ENCODE results near the gene HLA-DMA. TPM values are rescaled to one million over a fixed set of nuclear protein-coding genes. Genes with fewer than 3 reads are reported as not detected.

Gene HLA-DMA
- total and polyA plus RNA-seq, 2 of the 13 experiments (the other 11 are each of a cell fraction or from before 2014, with no cell fraction given), result 0.70 to 0.71 TPM

GRCh38 chr6:32952817-32953739 is at the start of gene HLA-DMA (continued):
- TF ChIP-seq ATF6 (CRISPR knock-in tag; conservative IDR thresholded peaks at IDR 0.05) (no peak), HMGXB4 (CRISPR knock-in tag; IDR thresholded peaks at IDR 0.05; ENCODE audit: borderline replicate concordance in 1 of 2, low read depth in 1 of 2) (peak in 1 of 2 experiments; percentile 55; a peak in 2 of 4 replicates), THAP9 (CRISPR knock-in tag; IDR thresholded peaks at IDR 0.05; ENCODE audit: borderline replicate concordance) (0 out of 2 replicates have a peak, but pooled peaks have one; percentile 45), RFXAP (CRISPR knock-in tag; IDR thresholded peaks at IDR 0.05; ENCODE audit: borderline replicate concordance) (peak; percentile 100), ZNF292 (CRISPR knock-in tag; IDR thresholded peaks at IDR 0.05; ENCODE audit: borderline replicate concordance, low read depth) (no peak), ATF1 (CRISPR knock-in tag; IDR thresholded peaks at IDR 0.05) (peak; percentile 91), NFYB (CRISPR knock-in tag; IDR thresholded peaks at IDR 0.05) (peak; percentile 79), HNRNPL (IDR thresholded peaks at IDR 0.05; ENCODE audit: low read depth, low read length) (no peak), ZNF431 (CRISPR knock-in tag; IDR thresholded peaks at IDR 0.05; ENCODE audit: borderline replicate concordance, low read depth) (no peak), TFAP4 (IDR thresholded peaks at IDR 0.05; ENCODE audit: borderline replicate concordance, low read depth) (peak; percentile 92), FOXK1 (CRISPR knock-in tag; IDR thresholded peaks at IDR 0.05; ENCODE audit: borderline replicate concordance, low read depth) (0 out of 2 replicates have a peak, but pooled peaks have one; percentile 26), FOXO1 (CRISPR knock-in tag; IDR thresholded peaks at IDR 0.05) (peak; percentile 15; the same call in 1 of the 2 replicates), CREM (IDR thresholded peaks at IDR 0.05) (peak; percentile 82), CREM (CRISPR knock-in tag; IDR thresholded peaks at IDR 0.05) (no peak), ZNF724P (CRISPR knock-in tag; IDR thresholded peaks at IDR 0.05; ENCODE audit: borderline replicate concordance) (peak; percentile 17; the same call in 1 of the 2 replicates), RFX5 (IDR thresholded peaks at IDR 0.05; ENCODE audit: low read depth, low read length) (peak; percentile 100), ZNF160 (CRISPR knock-in tag; IDR thresholded peaks at IDR 0.05) (0 out of 2 replicates have a peak, but pooled peaks have one; percentile 9), ZNF256 (CRISPR knock-in tag; conservative IDR thresholded peaks at IDR 0.05) (no peak), GATAD2A (CRISPR knock-in tag; IDR thresholded peaks at IDR 0.05) (0 out of 2 replicates have a peak, but pooled peaks have one; percentile 21), NFYC (CRISPR knock-in tag; IDR thresholded peaks at IDR 0.05) (peak; percentile 81), ZNF496 (CRISPR knock-in tag; IDR thresholded peaks at IDR 0.05; ENCODE audit: insufficient replicate concordance) (no peak), ZNF572 (CRISPR knock-in tag; IDR thresholded peaks at IDR 0.05) (0 out of 2 replicates have a peak, but pooled peaks have one; percentile 41)
